ENCODE data around the gene FBXL13. TPM values are rescaled to one million over a fixed set of nuclear protein-coding genes. Genes with fewer than 3 reads are reported as not detected.
"Not testable (repeated sequence)": the region's sequence is repeated elsewhere in the genome, so short reads cannot be mapped to it uniquely, and the experiment has no call there.

The FBXL13 gene
- total RNA-seq, 1 experiment from 2014 or later: 0.35 TPM

- H3K4me3 Mint-ChIP-seq (ENCODE audit: unreplicated experiment); H3K4me1 Mint-ChIP-seq (ENCODE audit: insufficient read depth, unreplicated experiment); intact Hi-C loops (cut with micrococcal nuclease); POLR2A ChIA-PET; H3K27ac Mint-ChIP-seq (ENCODE audit: low read depth, unreplicated experiment); BruUV-seq (replicated peaks); H3K27me3 Mint-ChIP-seq (ENCODE audit: insufficient read depth, unreplicated experiment); H3K36me3 Mint-ChIP-seq (ENCODE audit: insufficient read depth, unreplicated experiment); H3K9me3 Mint-ChIP-seq (ENCODE audit: unreplicated experiment); CTCF ChIA-PET; DNase-seq (ENCODE audit: unreplicated experiment): not testable (repeated sequence)
Observed at GRCh38 chr7:102790364-102791100, 284.1 kb downstream of the FBXL13 start.

- H3K4me1 Mint-ChIP-seq (ENCODE audit: insufficient read depth, unreplicated experiment); DNase-seq (ENCODE audit: unreplicated experiment); CTCF ChIA-PET; H3K27me3 Mint-ChIP-seq (ENCODE audit: insufficient read depth, unreplicated experiment); POLR2A ChIA-PET; H3K9me3 Mint-ChIP-seq (ENCODE audit: unreplicated experiment); H3K36me3 Mint-ChIP-seq (ENCODE audit: insufficient read depth, unreplicated experiment); H3K4me3 Mint-ChIP-seq (ENCODE audit: unreplicated experiment); intact Hi-C loops (cut with micrococcal nuclease); H3K27ac Mint-ChIP-seq (ENCODE audit: low read depth, unreplicated experiment); BruUV-seq (replicated peaks): not testable (repeated sequence)
Observed at GRCh38 chr7:102788770-102789169, 285.8 kb downstream of the FBXL13 start.

GRCh38 chr7:102780926-102781325 lies 293.7 kb downstream of the FBXL13 start:
- DNase-seq (ENCODE audit: unreplicated experiment); H3K9me3 Mint-ChIP-seq (ENCODE audit: unreplicated experiment); H3K27me3 Mint-ChIP-seq (ENCODE audit: insufficient read depth, unreplicated experiment); CTCF ChIA-PET; H3K27ac Mint-ChIP-seq (ENCODE audit: low read depth, unreplicated experiment); H3K4me1 Mint-ChIP-seq (ENCODE audit: insufficient read depth, unreplicated experiment); BruUV-seq (replicated peaks); intact Hi-C loops (cut with micrococcal nuclease); H3K4me3 Mint-ChIP-seq (ENCODE audit: unreplicated experiment): not testable (repeated sequence)
- H3K36me3 Mint-ChIP-seq (ENCODE audit: insufficient read depth, unreplicated experiment): peaks cover 40% of the 10 kb centered on the region
- POLR2A ChIA-PET: interaction anchor here (0.6 kb wide), 1 partner anchor 286 kb away, joined by 3 read pairs; no protein-coding TSS in a partner anchor

- BruUV-seq (replicated peaks); H3K27ac Mint-ChIP-seq (ENCODE audit: low read depth, unreplicated experiment); H3K27me3 Mint-ChIP-seq (ENCODE audit: insufficient read depth, unreplicated experiment); H3K4me3 Mint-ChIP-seq (ENCODE audit: unreplicated experiment); POLR2A ChIA-PET; H3K9me3 Mint-ChIP-seq (ENCODE audit: unreplicated experiment); H3K4me1 Mint-ChIP-seq (ENCODE audit: insufficient read depth, unreplicated experiment); DNase-seq (ENCODE audit: unreplicated experiment); CTCF ChIA-PET; intact Hi-C loops (cut with micrococcal nuclease): not testable (repeated sequence)
- H3K36me3 Mint-ChIP-seq (ENCODE audit: insufficient read depth, unreplicated experiment): peaks cover 40% of the 10 kb centered on the region
Observed at GRCh38 chr7:102778663-102779062, 295.9 kb downstream of the FBXL13 start.

GRCh38 chr7:102776217-102776616 lies 298.4 kb downstream of the FBXL13 start:
- H3K27me3 Mint-ChIP-seq (ENCODE audit: insufficient read depth, unreplicated experiment); H3K9me3 Mint-ChIP-seq (ENCODE audit: unreplicated experiment); intact Hi-C loops (cut with micrococcal nuclease); POLR2A ChIA-PET; DNase-seq (ENCODE audit: unreplicated experiment); H3K27ac Mint-ChIP-seq (ENCODE audit: low read depth, unreplicated experiment); H3K4me3 Mint-ChIP-seq (ENCODE audit: unreplicated experiment); CTCF ChIA-PET; H3K4me1 Mint-ChIP-seq (ENCODE audit: insufficient read depth, unreplicated experiment); BruUV-seq (replicated peaks): not testable (repeated sequence)
- H3K36me3 Mint-ChIP-seq (ENCODE audit: insufficient read depth, unreplicated experiment): peaks cover 34% of the 10 kb centered on the region

GRCh38 chr7:102770467-102770866 lies 304.1 kb downstream of the FBXL13 start:
- H3K36me3 Mint-ChIP-seq (ENCODE audit: insufficient read depth, unreplicated experiment); H3K4me1 Mint-ChIP-seq (ENCODE audit: insufficient read depth, unreplicated experiment); H3K4me3 Mint-ChIP-seq (ENCODE audit: unreplicated experiment); CTCF ChIA-PET; intact Hi-C loops (cut with micrococcal nuclease); H3K27me3 Mint-ChIP-seq (ENCODE audit: insufficient read depth, unreplicated experiment); POLR2A ChIA-PET; H3K9me3 Mint-ChIP-seq (ENCODE audit: unreplicated experiment); DNase-seq (ENCODE audit: unreplicated experiment); H3K27ac Mint-ChIP-seq (ENCODE audit: low read depth, unreplicated experiment); BruUV-seq (replicated peaks): not testable (repeated sequence)

GRCh38 chr7:102769657-102770192 lies 304.9 kb downstream of the FBXL13 start:
- BruUV-seq (replicated peaks); H3K36me3 Mint-ChIP-seq (ENCODE audit: insufficient read depth, unreplicated experiment); DNase-seq (ENCODE audit: unreplicated experiment); CTCF ChIA-PET; H3K9me3 Mint-ChIP-seq (ENCODE audit: unreplicated experiment); H3K27me3 Mint-ChIP-seq (ENCODE audit: insufficient read depth, unreplicated experiment); intact Hi-C loops (cut with micrococcal nuclease); H3K4me3 Mint-ChIP-seq (ENCODE audit: unreplicated experiment); H3K4me1 Mint-ChIP-seq (ENCODE audit: insufficient read depth, unreplicated experiment); H3K27ac Mint-ChIP-seq (ENCODE audit: low read depth, unreplicated experiment); POLR2A ChIA-PET: not testable (repeated sequence)

GRCh38 chr7:102763295-102763905 lies 311.2 kb downstream of the FBXL13 start:
- H3K4me1 Mint-ChIP-seq (ENCODE audit: insufficient read depth, unreplicated experiment); H3K36me3 Mint-ChIP-seq (ENCODE audit: insufficient read depth, unreplicated experiment); CTCF ChIA-PET; BruUV-seq (replicated peaks); DNase-seq (ENCODE audit: unreplicated experiment); H3K4me3 Mint-ChIP-seq (ENCODE audit: unreplicated experiment); POLR2A ChIA-PET; H3K27ac Mint-ChIP-seq (ENCODE audit: low read depth, unreplicated experiment); H3K9me3 Mint-ChIP-seq (ENCODE audit: unreplicated experiment); intact Hi-C loops (cut with micrococcal nuclease); H3K27me3 Mint-ChIP-seq (ENCODE audit: insufficient read depth, unreplicated experiment): not testable (repeated sequence)

Data from MCF 10A (cell line).